ENCODE measurements around the gene TEKT2.

TEKT2 gene, protein sequence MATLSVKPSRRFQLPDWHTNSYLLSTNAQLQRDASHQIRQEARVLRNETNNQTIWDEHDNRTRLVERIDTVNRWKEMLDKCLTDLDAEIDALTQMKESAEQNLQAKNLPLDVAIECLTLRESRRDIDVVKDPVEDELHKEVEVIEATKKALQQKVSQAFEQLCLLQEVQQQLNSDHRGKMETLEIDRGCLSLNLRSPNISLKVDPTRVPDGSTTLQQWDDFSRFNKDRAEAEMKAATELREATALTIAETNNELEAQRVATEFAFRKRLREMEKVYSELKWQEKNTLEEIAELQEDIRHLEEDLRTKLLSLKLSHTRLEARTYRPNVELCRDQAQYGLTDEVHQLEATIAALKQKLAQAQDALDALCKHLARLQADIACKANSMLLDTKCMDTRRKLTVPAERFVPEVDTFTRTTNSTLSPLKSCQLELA

DNA sequence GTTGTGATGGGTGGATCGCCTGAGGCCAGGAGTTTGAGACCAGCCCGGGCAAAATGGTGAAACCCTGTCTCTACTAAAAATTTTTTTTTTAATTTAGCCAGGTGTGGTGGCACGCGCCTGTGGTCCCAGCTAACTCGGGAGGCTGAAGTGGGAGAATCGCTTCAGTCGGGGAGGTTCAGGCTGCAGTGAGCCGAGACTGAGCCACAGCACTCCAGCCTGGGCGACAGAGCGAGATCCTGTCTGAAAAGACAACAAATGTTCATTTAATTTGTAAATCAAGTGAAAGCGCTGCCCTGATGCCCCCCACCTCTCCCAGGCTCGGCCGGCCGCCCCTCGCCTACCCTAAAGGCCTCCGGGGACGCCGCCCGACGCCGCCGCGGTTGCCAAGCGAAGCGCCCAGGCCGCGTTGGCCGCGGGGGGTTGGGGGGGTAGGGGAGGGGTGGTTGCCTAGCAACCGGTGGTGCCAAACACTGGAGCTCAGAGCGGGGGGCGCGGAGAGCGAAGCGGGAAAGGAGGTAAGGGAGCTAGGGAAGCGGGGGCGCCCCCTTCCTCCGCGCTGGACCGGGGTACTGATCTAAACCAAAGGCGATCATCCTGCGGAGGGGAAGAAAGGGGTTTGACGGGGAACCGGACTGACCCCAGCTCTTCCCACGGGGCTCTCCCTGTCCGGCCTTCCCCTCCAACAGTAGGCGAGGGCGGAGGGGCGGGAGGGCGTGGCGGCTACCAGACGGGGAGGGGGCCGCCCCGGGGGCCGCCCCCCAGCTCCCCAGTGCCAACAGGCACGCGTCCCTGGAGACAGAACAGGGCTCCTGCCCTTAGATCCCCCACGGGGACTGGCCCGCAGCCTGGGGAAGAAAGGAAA is at the start of gene TEKT2:
TSS of gene TEKT2 (plus strand) at position 460 of the 862 bp plus-strand sequence. CDS start 828 bp downstream, outside the sequence.
- DNase-seq (ENCODE audit: low spot score): peak; percentile 70

DNA sequence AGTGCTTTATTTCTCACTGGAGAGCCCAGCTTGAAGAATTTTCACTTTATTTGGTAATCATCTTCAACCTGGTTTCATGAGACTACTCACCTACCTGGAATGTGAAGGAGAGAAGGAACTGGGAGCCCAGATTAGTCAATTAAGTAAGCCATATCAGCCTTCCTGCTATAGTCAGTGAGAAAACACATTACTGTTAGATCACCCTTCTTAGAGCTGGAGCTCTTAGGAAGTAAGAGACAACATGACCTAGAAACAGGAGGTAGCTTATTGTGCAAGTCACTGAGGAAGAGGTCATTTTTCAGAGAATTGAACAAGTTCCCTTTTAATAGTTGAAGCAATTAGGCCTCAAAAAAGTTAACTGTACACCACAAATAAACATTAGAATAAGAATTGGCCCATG is 49.2 kb upstream of the TEKT2 start:
- TF ChIP-seq, protein P1, sequence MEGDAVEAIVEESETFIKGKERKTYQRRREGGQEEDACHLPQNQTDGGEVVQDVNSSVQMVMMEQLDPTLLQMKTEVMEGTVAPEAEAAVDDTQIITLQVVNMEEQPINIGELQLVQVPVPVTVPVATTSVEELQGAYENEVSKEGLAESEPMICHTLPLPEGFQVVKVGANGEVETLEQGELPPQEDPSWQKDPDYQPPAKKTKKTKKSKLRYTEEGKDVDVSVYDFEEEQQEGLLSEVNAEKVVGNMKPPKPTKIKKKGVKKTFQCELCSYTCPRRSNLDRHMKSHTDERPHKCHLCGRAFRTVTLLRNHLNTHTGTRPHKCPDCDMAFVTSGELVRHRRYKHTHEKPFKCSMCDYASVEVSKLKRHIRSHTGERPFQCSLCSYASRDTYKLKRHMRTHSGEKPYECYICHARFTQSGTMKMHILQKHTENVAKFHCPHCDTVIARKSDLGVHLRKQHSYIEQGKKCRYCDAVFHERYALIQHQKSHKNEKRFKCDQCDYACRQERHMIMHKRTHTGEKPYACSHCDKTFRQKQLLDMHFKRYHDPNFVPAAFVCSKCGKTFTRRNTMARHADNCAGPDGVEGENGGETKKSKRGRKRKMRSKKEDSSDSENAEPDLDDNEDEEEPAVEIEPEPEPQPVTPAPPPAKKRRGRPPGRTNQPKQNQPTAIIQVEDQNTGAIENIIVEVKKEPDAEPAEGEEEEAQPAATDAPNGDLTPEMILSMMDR (IDR thresholded peaks at IDR 0.05; ENCODE audit: extremely low read depth, missing control alignments): no peak
- no peak for DNase-seq (ENCODE audit: low spot score)

More for the DNA sequence above, at the start of gene TEKT2:
- TF ChIP-seq, protein P1 (IDR thresholded peaks at IDR 0.05; ENCODE audit: extremely low read depth, missing control alignments): no peak

DNA sequence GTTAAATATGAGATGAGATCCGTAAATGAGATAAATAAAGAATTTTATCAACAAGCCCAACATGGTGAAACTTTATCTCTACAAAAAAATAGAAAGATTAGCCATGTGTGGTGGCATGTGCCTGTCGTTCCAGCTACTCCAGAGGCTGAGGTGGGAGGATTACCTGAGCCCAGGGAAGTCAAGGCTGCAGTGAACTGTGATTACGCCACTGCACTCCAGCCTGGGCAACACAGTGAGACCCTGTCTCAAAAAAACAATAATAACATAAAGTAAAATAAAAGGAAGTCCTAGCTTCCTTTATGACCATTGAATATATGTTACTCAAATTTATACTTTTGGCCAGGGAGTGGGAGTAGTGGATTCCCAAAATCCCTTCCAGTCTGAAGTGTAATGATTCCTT is 48.7 kb upstream of the TEKT2 start:
- DNase-seq (ENCODE audit: low spot score): no peak
- TF ChIP-seq, protein P1 (IDR thresholded peaks at IDR 0.05; ENCODE audit: extremely low read depth, missing control alignments): no peak

DNA sequence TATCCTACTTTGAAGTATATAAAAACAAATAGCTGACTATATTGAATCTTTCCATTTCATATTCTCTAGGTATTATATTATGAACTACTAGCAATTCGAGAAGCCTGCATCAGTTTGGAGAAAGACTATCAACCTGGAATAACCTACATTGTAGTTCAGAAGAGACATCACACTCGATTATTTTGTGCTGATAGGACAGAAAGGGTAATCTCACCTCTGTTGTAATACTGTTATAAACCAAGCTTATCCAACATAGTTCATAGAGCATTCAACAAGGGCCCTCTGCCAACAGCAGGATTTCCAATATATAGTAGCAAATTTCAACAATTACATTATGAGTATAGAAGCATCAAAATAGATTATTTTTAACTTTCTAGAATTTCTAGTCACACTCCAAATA is 43.7 kb upstream of the TEKT2 start:
- TF ChIP-seq, protein P1 (IDR thresholded peaks at IDR 0.05; ENCODE audit: extremely low read depth, missing control alignments): no peak
- no peak for DNase-seq (ENCODE audit: low spot score)

DNA sequence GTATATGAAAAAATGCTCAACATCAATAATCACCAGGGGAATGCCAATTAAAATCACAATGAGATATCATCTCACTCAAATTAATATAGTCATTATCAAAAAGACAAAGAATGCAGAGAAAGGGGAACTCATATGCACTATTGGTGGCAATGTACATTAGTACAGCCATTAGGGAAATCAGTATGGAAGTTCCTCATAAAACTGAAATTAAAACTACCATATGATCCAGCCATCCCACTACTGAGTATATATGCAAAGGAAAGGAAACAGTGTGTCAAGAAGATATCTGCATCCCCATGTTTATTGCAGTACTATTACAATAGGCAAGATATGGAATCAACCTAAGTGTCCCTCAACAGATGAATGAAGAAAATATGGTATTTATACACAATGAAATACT is 32.1 kb upstream of the TEKT2 start:
- TF ChIP-seq, protein P1 (IDR thresholded peaks at IDR 0.05; ENCODE audit: extremely low read depth, missing control alignments): no peak
- DNase-seq (ENCODE audit: low spot score): no peak

DNA sequence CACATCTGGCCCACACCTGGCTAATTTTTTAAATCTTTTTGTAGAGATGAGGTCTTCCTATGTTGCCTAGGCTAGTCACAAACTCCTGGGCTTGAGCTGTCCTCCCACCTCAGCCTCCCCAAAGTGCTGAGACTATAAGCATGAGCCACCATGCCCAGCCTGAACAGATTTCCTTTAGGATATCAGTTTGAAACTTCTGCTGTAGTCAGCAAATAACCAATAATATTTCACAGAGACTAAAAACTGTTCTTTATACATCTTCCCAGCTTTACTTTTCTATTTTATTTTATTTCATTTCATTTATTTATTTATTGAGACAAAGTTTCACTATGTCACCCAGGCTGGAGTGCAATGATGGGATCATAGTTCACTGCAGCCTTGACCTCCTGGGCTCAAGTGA is 29.9 kb upstream of the TEKT2 start:
- TF ChIP-seq, protein P1 (IDR thresholded peaks at IDR 0.05; ENCODE audit: extremely low read depth, missing control alignments): no peak
- no peak for DNase-seq (ENCODE audit: low spot score)

DNA sequence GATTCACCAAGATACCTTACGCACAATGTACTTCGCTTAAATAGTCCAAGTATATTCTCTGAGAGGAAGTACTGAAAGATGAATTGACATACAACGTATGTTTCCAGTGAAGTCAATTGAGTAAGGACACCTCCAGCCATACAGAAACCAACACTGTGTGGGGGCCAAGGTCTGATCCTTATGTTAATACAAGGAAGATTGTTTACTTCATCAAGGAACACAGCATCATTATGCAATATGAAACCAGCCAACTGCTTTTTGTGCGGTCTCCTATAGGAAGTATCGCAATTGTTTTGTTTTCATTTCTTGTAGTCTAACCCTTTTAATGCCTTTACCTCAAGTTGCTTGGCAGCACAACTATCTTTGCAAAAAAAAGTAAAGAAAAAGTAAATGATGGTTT is 28.2 kb upstream of the TEKT2 start:
- DNase-seq (ENCODE audit: low spot score): no peak

More for the DNA sequence above, 28.2 kb upstream of the TEKT2 start:
- TF ChIP-seq, protein P1 (IDR thresholded peaks at IDR 0.05; ENCODE audit: extremely low read depth, missing control alignments): no peak
